BE2C (cell line): ENCODE results near the gene TRIP11.

Experiments used
- DNase-seq: peaks from one replicate; pipeline ENCODE4 v3.0.0-alpha.2; 2020
- H3K27me3 ChIP-seq: fragments of 250-450 bp; sonication (Bioruptor Pico); 2 replicates; pipeline ENCODE4 v1.5.1; 2020; ENCODE audit warnings: mild to moderate bottlenecking
- H3K36me3 ChIP-seq: fragments of 250-450 bp; sonication (Bioruptor Pico); 2 replicates; pipeline ENCODE4 v1.5.1; 2020; ENCODE audit warnings: mild to moderate bottlenecking
- H3K4me1 ChIP-seq: fragments of 250-450 bp; sonication (Bioruptor Pico); 2 replicates; pipeline ENCODE4 v1.5.1; 2020
- H3K4me3 ChIP-seq: 2 replicates; pipeline ENCODE4 v1.5.1; 2011; ENCODE audit warnings: low read depth, low read length
- H3K9me3 ChIP-seq: fragments of 250-450 bp; sonication (Bioruptor Pico); 2 replicates; pipeline ENCODE4 v1.5.1; 2020
- CTCF ChIP-seq: IDR thresholded peaks from 2 replicates; pipeline ENCODE4 v1.5.1; 2012; ENCODE audit warnings: mild to moderate bottlenecking, low read depth, low read length

TRIP11 gene

GRCh38 chr14:92041203-92041602, 1.3 kb upstream of the TRIP11 start:
- H3K36me3 ChIP-seq, result peaks cover 12% of the 10 kb centered on the region
- no peak for DNase-seq
- H3K4me3 ChIP-seq, result peak overlapping the region; percentile 99
- H3K27me3 ChIP-seq, result no peaks in the 10 kb centered on the region
- H3K9me3 ChIP-seq, result no peaks in the 10 kb centered on the region
- TF ChIP-seq CTCF, result no peak
- no peaks in the 10 kb centered on the region for H3K4me1 ChIP-seq

GRCh38 chr14:92040431-92041051, 682 bp upstream of the TRIP11 start:
- Histone ChIP-seq H3K4me1 (no peaks in the 10 kb centered on the region), H3K27me3 (no peaks in the 10 kb centered on the region), H3K36me3 (peaks cover 12% of the 10 kb centered on the region), H3K4me3 (peak overlapping the region; percentile 99), H3K9me3 (no peaks in the 10 kb centered on the region)
- TF ChIP-seq CTCF, result no peak
- no peak for DNase-seq

- no peak for TF ChIP-seq CTCF
- H3K4me1 ChIP-seq, result no peaks in the 10 kb centered on the region
- H3K4me3 ChIP-seq, result peak overlapping the region; percentile 99
- no peaks in the 10 kb centered on the region for H3K27me3 ChIP-seq
- no peak for DNase-seq
- peaks cover 12% of the 10 kb centered on the region for H3K36me3 ChIP-seq
- H3K9me3 ChIP-seq, result no peaks in the 10 kb centered on the region
Observed at GRCh38 chr14:92039063-92039718, 668 bp downstream of the TRIP11 start.

GRCh38 chr14:92037989-92038388, 1.9 kb downstream of the TRIP11 start:
- H3K4me1 ChIP-seq, result no peaks in the 10 kb centered on the region
- H3K27me3 ChIP-seq, result no peaks in the 10 kb centered on the region
- H3K36me3 ChIP-seq, result peaks cover 12% of the 10 kb centered on the region
- no peaks in the 10 kb centered on the region for H3K9me3 ChIP-seq
- H3K4me3 ChIP-seq, result peak overlapping the region; percentile 99
- TF ChIP-seq CTCF, result no peak
- DNase-seq, result no peak

- Histone ChIP-seq H3K9me3 (no peaks in the 10 kb centered on the region), H3K4me1 (no peaks in the 10 kb centered on the region), H3K36me3 (peaks cover 20% of the 10 kb centered on the region), H3K4me3 (no peak overlapping the region), H3K27me3 (no peaks in the 10 kb centered on the region)
- no peak for DNase-seq
- no peak for TF ChIP-seq CTCF
Observed at GRCh38 chr14:92035890-92036289, 4.0 kb downstream of the TRIP11 start.
